ENCODE data around the gene SYNJ1.

DNA sequence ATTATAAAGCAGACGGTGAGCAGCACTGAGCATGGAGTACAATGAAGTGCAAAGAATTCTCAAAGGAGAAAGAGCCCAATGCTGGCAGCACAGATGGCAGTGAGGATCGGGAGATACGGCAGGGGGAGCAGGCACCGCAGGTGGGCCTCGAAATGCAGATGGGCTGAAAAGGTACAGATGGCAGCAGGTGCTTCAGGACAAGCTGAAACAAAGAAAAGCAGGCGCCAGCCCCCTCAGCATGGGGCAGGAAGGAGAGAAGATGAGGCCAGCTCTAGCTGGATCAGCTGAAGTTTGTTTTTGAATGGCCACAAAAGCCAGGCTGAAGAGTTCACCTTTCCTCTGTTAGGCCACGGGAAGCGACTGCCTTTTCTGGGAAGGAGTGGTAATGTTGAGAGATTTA lies 123.3 kb downstream of the SYNJ1 start:
- TF ChIP-seq, protein P1, sequence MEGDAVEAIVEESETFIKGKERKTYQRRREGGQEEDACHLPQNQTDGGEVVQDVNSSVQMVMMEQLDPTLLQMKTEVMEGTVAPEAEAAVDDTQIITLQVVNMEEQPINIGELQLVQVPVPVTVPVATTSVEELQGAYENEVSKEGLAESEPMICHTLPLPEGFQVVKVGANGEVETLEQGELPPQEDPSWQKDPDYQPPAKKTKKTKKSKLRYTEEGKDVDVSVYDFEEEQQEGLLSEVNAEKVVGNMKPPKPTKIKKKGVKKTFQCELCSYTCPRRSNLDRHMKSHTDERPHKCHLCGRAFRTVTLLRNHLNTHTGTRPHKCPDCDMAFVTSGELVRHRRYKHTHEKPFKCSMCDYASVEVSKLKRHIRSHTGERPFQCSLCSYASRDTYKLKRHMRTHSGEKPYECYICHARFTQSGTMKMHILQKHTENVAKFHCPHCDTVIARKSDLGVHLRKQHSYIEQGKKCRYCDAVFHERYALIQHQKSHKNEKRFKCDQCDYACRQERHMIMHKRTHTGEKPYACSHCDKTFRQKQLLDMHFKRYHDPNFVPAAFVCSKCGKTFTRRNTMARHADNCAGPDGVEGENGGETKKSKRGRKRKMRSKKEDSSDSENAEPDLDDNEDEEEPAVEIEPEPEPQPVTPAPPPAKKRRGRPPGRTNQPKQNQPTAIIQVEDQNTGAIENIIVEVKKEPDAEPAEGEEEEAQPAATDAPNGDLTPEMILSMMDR (IDR thresholded peaks at IDR 0.05): no peak
- TF ChIP-seq, protein P2, sequence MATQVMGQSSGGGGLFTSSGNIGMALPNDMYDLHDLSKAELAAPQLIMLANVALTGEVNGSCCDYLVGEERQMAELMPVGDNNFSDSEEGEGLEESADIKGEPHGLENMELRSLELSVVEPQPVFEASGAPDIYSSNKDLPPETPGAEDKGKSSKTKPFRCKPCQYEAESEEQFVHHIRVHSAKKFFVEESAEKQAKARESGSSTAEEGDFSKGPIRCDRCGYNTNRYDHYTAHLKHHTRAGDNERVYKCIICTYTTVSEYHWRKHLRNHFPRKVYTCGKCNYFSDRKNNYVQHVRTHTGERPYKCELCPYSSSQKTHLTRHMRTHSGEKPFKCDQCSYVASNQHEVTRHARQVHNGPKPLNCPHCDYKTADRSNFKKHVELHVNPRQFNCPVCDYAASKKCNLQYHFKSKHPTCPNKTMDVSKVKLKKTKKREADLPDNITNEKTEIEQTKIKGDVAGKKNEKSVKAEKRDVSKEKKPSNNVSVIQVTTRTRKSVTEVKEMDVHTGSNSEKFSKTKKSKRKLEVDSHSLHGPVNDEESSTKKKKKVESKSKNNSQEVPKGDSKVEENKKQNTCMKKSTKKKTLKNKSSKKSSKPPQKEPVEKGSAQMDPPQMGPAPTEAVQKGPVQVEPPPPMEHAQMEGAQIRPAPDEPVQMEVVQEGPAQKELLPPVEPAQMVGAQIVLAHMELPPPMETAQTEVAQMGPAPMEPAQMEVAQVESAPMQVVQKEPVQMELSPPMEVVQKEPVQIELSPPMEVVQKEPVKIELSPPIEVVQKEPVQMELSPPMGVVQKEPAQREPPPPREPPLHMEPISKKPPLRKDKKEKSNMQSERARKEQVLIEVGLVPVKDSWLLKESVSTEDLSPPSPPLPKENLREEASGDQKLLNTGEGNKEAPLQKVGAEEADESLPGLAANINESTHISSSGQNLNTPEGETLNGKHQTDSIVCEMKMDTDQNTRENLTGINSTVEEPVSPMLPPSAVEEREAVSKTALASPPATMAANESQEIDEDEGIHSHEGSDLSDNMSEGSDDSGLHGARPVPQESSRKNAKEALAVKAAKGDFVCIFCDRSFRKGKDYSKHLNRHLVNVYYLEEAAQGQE (IDR thresholded peaks at IDR 0.05; ENCODE audit: insufficient read depth in 1 of 2, low read depth in 2 of 2, low read length in 1 of 2): no peak
- TF ChIP-seq POLR2AphosphoS5 (IDR thresholded peaks at IDR 0.05; ENCODE audit: low read depth, low read length): no peak
- no peak for TF ChIP-seq SIN3A (IDR thresholded peaks at IDR 0.05; ENCODE audit: borderline replicate concordance, insufficient read depth, low read depth, low read length)
